GM10847 (cell line): Measurements from ENCODE around the gene OR10A6.

Source experiments
- POLR2A ChIP-seq: IDR thresholded peaks from 2 replicates; pipeline ENCODE4 v1.6.1; 2011; ENCODE audit not compliant: insufficient read length; ENCODE audit errors: extremely low read depth

OR10A6 gene, protein sequence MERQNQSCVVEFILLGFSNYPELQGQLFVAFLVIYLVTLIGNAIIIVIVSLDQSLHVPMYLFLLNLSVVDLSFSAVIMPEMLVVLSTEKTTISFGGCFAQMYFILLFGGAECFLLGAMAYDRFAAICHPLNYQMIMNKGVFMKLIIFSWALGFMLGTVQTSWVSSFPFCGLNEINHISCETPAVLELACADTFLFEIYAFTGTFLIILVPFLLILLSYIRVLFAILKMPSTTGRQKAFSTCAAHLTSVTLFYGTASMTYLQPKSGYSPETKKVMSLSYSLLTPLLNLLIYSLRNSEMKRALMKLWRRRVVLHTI

GRCh38 chr11:7931168-7931567 is at the start of gene OR10A6:
Gene OR10A6 (minus strand): TSS chr11:7931268. CDS start chr11:7928662, 2,606 bp downstream.
- TF ChIP-seq POLR2A = no peak

DNA sequence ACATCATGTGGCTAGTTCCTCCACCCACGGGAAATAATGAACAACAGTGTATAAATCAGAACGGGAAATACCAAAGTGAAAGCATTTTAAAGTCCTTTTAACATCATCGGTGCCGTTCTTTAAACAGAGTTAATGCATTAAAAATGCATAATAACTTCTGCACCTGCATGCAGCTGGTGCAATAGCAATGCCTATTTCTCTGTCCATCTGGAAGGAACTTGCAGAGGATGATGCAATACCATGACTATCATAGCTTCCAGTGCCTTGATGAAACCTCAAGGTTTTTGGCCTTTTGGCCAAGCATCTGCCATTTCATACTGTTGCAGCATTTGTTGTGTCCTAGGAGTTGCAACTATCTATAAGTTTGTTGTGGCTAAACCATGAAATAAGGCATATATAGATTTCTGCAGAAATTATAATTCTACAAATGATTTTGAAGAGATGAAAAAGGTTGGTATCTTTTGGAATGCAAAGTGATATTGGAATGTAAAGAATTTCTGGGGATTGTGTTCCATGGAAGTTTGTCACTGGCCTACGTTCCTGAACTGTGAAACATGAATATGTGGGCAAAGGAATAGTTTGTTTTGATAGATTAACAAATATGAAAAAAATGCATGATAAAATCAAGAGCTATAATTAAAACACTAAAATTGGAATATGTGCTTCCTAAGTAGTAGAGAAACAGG is 46.3 kb upstream of the OR10A6 start:
- TF ChIP-seq POLR2A = no peak

GRCh38 chr11:7974668-7975067 is 43.6 kb upstream of the OR10A6 start:
- TF ChIP-seq POLR2A = no peak

DNA sequence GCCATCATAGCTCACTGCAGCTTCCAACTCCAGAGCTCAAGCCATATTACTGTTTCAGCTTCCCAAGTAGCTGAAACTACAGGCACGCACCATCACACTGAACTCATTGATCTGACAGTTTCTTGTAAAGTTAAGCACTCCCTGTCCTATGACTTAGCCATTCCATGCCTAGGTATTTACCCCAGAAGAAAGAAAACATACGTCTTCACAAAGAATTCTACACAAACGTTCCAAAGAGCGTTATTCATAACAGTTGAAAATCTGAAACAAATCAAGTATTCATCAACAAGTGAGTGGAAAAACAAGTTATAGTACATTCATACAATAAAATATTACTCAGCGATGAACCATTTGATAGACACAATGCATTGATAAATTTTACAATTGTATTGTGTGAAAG is 41.9 kb upstream of the OR10A6 start:
- TF ChIP-seq POLR2A = no peak

- TF ChIP-seq POLR2A = no peak
These were observed 40.8 kb upstream of the OR10A6 start for GRCh38 chr11:7971846-7972245.

GRCh38 chr11:7969756-7970646 is 38.9 kb upstream of the OR10A6 start:
- TF ChIP-seq POLR2A = no peak

- no peak for TF ChIP-seq POLR2A
These were observed 37.6 kb upstream of the OR10A6 start for GRCh38 chr11:7968686-7969085.

DNA sequence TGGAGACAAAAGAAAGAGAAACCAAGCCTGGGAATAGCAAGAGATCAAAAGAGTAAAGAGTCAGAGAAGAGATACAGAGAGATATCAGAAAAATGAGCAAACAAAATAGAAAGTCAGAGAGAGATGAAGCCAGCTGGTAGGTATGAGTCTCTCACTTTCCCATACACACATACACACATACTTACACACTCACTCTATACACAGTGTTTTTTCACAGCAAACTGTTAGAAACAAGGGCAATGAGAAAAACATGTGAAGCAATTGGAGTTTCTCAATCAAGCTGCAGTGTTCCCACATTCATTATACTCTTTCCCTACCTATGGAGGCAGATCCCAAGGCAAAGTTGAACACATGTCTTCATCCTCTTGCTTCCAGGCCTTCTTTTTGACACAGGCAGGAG is 36.8 kb upstream of the OR10A6 start:
- TF ChIP-seq POLR2A = no peak

GRCh38 chr11:7967097-7967496 is 36.0 kb upstream of the OR10A6 start:
- no peak for TF ChIP-seq POLR2A

DNA sequence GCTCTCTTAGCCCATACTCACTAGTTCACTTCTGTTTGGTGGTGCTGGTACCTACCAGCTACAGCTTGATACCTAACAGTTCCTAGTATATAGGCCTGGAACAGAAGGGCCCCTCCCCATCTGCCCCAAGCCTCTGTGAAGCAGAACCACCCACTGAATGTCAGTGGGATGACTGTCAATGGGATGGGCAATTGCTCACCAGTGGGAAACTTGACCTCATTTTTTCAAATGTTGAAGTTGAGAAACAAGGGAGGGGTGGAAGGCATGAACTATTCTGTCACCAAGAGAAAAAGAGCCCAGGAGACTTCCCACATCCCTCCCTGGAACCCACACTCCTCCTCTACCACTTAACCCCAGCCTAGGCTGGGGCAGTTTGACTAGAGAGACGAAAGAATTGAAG is 34.3 kb upstream of the OR10A6 start, which contains the start of gene NLRP10:
Gene NLRP10, minus strand, starts transcription at position 62 of the 400 bp plus-strand sequence. CDS start 1,952 bp downstream, outside the sequence.
- TF ChIP-seq POLR2A = no peak

GRCh38 chr11:7964873-7965272 is 33.8 kb upstream of the OR10A6 start:
- TF ChIP-seq POLR2A = no peak

DNA sequence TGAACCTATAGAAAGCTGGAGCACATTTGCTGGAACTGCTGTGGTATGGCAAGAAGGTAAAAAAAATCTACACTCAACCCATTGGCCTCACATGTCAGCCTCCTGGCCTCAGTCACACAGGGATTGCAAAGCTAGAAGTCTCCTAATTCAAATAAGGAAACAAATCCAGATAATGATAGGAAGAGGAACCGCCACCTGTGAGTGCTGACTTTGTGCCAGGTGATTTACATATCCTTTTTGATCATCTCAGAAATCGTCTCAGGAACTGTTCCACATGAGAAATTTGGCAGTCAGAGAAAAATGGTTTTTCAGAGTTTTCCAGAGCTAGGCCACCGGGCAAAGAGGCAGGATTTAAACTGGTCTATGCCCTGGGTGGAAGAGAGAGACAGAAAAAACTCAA is 33.2 kb upstream of the OR10A6 start:
- no peak for TF ChIP-seq POLR2A

DNA sequence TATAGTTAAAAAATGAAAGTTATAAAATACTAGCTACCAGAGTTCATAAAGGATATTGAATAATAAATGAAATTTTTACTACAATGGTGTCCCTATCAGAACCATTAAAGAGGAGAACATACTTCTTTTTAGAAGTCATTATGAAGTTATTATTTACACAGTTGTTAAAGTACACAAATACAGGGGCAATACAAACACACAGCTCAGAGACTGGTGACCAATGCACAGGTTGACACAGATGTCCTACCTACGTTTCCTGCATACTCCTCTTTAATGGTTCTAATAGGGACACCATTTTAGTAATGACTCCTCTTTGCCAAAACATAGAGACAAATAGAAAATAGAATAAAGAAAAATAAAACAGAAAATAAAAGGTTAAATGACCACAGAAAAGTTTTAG is 24.1 kb upstream of the OR10A6 start:
- TF ChIP-seq POLR2A = no peak

GRCh38 chr11:7949934-7950333 is 18.9 kb upstream of the OR10A6 start:
- no peak for TF ChIP-seq POLR2A

DNA sequence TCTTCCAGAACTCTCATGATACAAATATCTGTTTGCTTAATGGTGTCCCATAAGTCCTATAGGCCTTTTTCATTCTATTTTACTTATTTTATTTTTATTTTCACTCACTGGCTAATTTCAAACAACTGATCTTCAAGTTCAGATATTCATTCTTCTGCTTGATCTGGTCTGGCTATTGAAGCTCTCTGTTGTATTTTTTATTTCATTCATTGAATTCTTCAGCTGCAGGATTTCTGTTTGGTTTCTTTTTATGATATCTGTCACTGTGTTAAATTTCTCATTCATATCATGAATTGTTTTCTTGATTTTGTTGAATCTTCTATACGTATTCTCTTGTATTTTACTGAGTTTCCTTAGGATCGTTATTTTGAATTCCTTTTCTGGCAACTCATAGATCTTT is 13.1 kb upstream of the OR10A6 start:
- no peak for TF ChIP-seq POLR2A

DNA sequence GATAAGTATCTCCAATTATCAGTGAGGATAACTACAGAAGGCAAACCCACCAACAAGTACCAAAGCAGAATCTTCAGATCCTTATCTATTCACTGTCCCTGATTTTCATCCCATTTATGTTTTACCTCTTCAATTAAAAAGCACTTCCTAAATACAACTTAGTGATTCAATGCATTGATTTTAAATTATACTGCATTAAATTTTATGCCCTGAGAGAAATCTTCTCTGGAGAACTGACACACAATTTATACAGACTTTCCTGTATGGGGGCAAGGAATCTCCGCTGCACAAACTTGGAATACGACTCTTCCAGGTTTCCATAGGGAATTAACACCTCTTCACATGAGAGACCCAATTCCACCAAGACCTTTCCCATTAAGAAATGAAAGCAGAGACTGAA is 10.5 kb upstream of the OR10A6 start, which contains the start of gene OR10A3:
Gene OR10A3, minus strand, starts transcription at position 101 of the 400 bp plus-strand sequence. CDS start 2,188 bp downstream, outside the sequence.
- no peak for TF ChIP-seq POLR2A

DNA sequence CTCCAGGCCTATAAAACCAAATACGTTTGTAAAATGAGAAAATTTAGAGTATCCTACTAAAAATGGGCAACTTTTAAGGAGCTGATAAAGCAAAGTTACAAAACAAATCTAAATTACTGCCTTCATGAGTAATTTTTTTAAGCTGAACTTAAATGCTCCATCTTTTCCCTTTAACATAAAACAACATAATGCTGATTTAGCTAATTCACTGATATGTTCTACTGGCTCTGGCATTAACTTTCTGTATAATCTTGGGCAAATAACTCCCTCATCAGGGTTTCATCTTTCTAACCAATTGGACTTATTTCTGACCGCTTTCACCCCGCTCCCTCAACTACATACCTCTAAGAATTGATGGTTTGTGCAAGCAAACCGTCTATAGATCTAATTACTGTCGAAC is 10.1 kb upstream of the OR10A6 start:
- TF ChIP-seq POLR2A = no peak
